OCI-LY7 (cell line): ENCODE results near the gene NDUFS3. TPM values are rescaled to one million over a fixed set of nuclear protein-coding genes. Genes with fewer than 3 reads are reported as not detected.
A peak's percentile ranks its signal among the peaks of the same experiment; 100 is the strongest.

Source experiments
- BruUV-seq: library from RNA; stranded (reverse); fragments of 400-500 nt; replicated peaks from 2 replicates; lab custom pipeline; 2021; lab: Mats Ljungman, UMichigan
- CTCF ChIA-PET: fragments of 300-600 bp; sonication (Branson Sonifier 250); formaldehyde crosslinking; loops from one replicate; lab custom pipeline; 2022; ENCODE audit warnings: antibody characterized with exemption; ENCODE audit not compliant: unreplicated experiment; lab: Charles Lee
- POLR2A ChIA-PET: fragments of 300-600 bp; sonication (Branson Sonifier 250); formaldehyde crosslinking; loops from one replicate; lab custom pipeline; 2022; ENCODE audit warnings: antibody characterized with exemption; lab: Charles Lee
- DNase-seq: peaks from one replicate; pipeline ENCODE4 v3.0.0-alpha.2; 2015; ENCODE audit warnings: low spot score
- H2AFZ ChIP-seq: fragments of 200-600 bp; sonication (generic), shearing (Covaris generic); 2 replicates; pipeline ENCODE4 v1.6.1; 2014; ENCODE audit warnings: mild to moderate bottlenecking, antibody characterized with exemption, low read length, moderate library complexity
- H3K27ac ChIP-seq: fragments of 200-600 bp; sonication (generic); 2 replicates; pipeline ENCODE4 v1.5.1; 2014; ENCODE audit warnings: mixed run types, low read depth, mild to moderate bottlenecking, moderate library complexity, low read length, inconsistent platforms; ENCODE audit not compliant: poor library complexity, severe bottlenecking
- H3K36me3 ChIP-seq: fragments of 200-600 bp; sonication (generic); 2 replicates; pipeline ENCODE4 v1.6.1; 2014; ENCODE audit warnings: mild to moderate bottlenecking, antibody characterized with exemption, low read length, moderate library complexity, mixed read lengths; ENCODE audit not compliant: insufficient read depth
- H3K4me1 ChIP-seq: fragments of 200-600 bp; sonication (generic); 2 replicates; pipeline ENCODE4 v1.5.1; 2014; ENCODE audit warnings: mild to moderate bottlenecking, low read length; ENCODE audit not compliant: insufficient read depth, poor library complexity, severe bottlenecking
- H3K4me2 ChIP-seq: fragments of 200-600 bp; sonication (generic); 2 replicates; pipeline ENCODE4 v1.6.1; 2014; ENCODE audit warnings: mild to moderate bottlenecking, low read length
- H3K4me3 ChIP-seq: fragments of 200-600 bp; sonication (generic); 2 replicates; pipeline ENCODE4 v1.5.1; 2014; ENCODE audit warnings: mild to moderate bottlenecking, low read depth, low read length; ENCODE audit not compliant: poor library complexity, severe bottlenecking
- H3K79me2 ChIP-seq: fragments of 200-600 bp; sonication (generic); 2 replicates; pipeline ENCODE4 v1.6.1; 2016; ENCODE audit warnings: low read depth, mild to moderate bottlenecking, low read length, moderate library complexity, mixed read lengths; ENCODE audit not compliant: insufficient read depth
- H3K9me2 ChIP-seq: fragments of 200-600 bp; sonication (generic); 2 replicates; pipeline ENCODE4 v1.6.1; 2016; ENCODE audit warnings: mild to moderate bottlenecking, low read length, mixed read lengths; ENCODE audit not compliant: insufficient read depth
- H3K9me3 ChIP-seq: fragments of 200-600 bp; sonication (generic); 2 replicates; pipeline ENCODE4 v1.6.1; 2014; ENCODE audit warnings: mild to moderate bottlenecking, mixed run types, low read length, mixed read lengths
- H4K20me1 ChIP-seq: fragments of 200-600 bp; sonication (generic); 2 replicates; pipeline ENCODE4 v1.6.1; 2014; ENCODE audit warnings: mild to moderate bottlenecking, antibody characterized with exemption, low read length, moderate library complexity, mixed read lengths; ENCODE audit not compliant: insufficient read depth
- CTCF ChIP-seq: fragments of 200-600 bp; sonication (generic); conservative IDR thresholded peaks from 2 replicates; pipeline ENCODE4 v1.5.1; 2014; ENCODE audit warnings: mild to moderate bottlenecking, antibody characterized with exemption, low read length, moderate library complexity, mixed read lengths
- EZH2phosphoT487 ChIP-seq: fragments of 200-600 bp; sonication (generic); IDR thresholded peaks from 2 replicates; pipeline ENCODE4 v1.6.1; 2018; ENCODE audit warnings: low read depth, borderline replicate concordance, mild to moderate bottlenecking, mixed run types, antibody characterized with exemption, low read length, moderate library complexity, mixed read lengths
- intact Hi-C: fragments of 100-400 bp; cut with micrococcal nuclease; formaldehyde crosslinking; loops from one replicate; pipeline ENCODE4 v1.10.0; 2022; ENCODE audit not compliant: unreplicated experiment
- total RNA-seq, 2 experiments: library from RNA; depleted of rRNA in 1 of 2; stranded (reverse); fragments of >200 nt in 1 of 2; shearing (Covaris generic) in 1 of 2; gene quantifications; 2 replicates each; pipeline ENCODE4 v1.2.3, GENCODE V29; 2014 to 2022

NDUFS3 gene
- total RNA-seq, 2 experiments from 2014 or later: 73.9 to 135 TPM

GRCh38 chr11:47577460-47578041, 1.3 kb upstream of the NDUFS3 start:
- H3K4me2 ChIP-seq: peak overlapping the region; percentile 95
- DNase-seq: no peak
- intact Hi-C loops: loop anchor here (2.0 to 10.0 kb wide), 2 partner anchors 65 to 137 kb away; partner anchors contain the start of genes AGBL2 and MTCH2
- H3K79me2 ChIP-seq: peaks cover 43% of the 10 kb centered on the region
- H4K20me1 ChIP-seq: no peaks in the 10 kb centered on the region
- peak overlapping the region; percentile 85 for H3K4me3 ChIP-seq
- no peak for TF ChIP-seq CTCF
- no peak for TF ChIP-seq EZH2phosphoT487
- peaks cover 21% of the 10 kb centered on the region for H3K4me1 ChIP-seq
- POLR2A ChIA-PET: interaction anchor here (0.6 to 4.4 kb wide), 6 partner anchors 7 to 25 kb away, joined by 4 to 13 read pairs (median 10); partner anchors contain the start of gene CELF1
- CTCF ChIA-PET: interaction anchor here (0.6 kb wide), 1 partner anchor 24 kb away, joined by 3 read pairs; no protein-coding TSS in a partner anchor
- no peaks in the 10 kb centered on the region for H3K9me3 ChIP-seq
- BruUV-seq: no TSS peak
- peaks cover 73% of the 10 kb centered on the region for H3K36me3 ChIP-seq
- no peak overlapping the region for H2AFZ ChIP-seq
- no peak overlapping the region for H3K27ac ChIP-seq
- no peaks in the 10 kb centered on the region for H3K9me2 ChIP-seq

- intact Hi-C loops: no loop called here
- H2AFZ ChIP-seq: no peak overlapping the region
- no peaks in the 10 kb centered on the region for H4K20me1 ChIP-seq
- no peak overlapping the region for H3K27ac ChIP-seq
- no peak overlapping the region for H3K4me2 ChIP-seq
- no peaks in the 10 kb centered on the region for H3K9me2 ChIP-seq
- no peak overlapping the region for H3K4me3 ChIP-seq
- no peaks in the 10 kb centered on the region for H3K9me3 ChIP-seq
- TF ChIP-seq CTCF: no peak
- H3K36me3 ChIP-seq: peaks cover 63% of the 10 kb centered on the region
- POLR2A ChIA-PET: no interaction called here
- BruUV-seq: no TSS peak
- H3K79me2 ChIP-seq: peaks cover 25% of the 10 kb centered on the region
- DNase-seq: no peak
- peaks cover 9% of the 10 kb centered on the region for H3K4me1 ChIP-seq
- CTCF ChIA-PET: no interaction called here
These were observed 5.0 kb downstream of the NDUFS3 start for GRCh38 chr11:47583844-47584243.

- Histone ChIP-seq H3K27ac (no peak within 1 kb of the TSS), H3K9me3 (no peaks in the 10 kb centered on the region), H3K79me2 (peaks cover 4% of the 10 kb centered on the region; the same call in 1 of the 2 replicates), H3K4me1 (no peaks in the 10 kb centered on the region), H4K20me1 (no peaks in the 10 kb centered on the region), H3K4me3 (no peak within 1 kb of the TSS), H3K36me3 (peaks cover 51% of the 10 kb centered on the region), H3K4me2 (no peak within 1 kb of the TSS), H3K9me2 (no peaks in the 10 kb centered on the region), H2AFZ (no peak within 1 kb of the TSS)
- BruUV-seq: no TSS peak
- POLR2A ChIA-PET: interaction anchor here (0.8 to 1.2 kb wide), 2 partner anchors 27 to 34 kb away, joined by 4 to 5 read pairs; no protein-coding TSS in a partner anchor
- CTCF ChIA-PET: no interaction called here
- intact Hi-C loops: no loop called here
- no peak for DNase-seq
- no peak for TF ChIP-seq CTCF
- no peak for TF ChIP-seq EZH2phosphoT487
These were observed 7.4 kb downstream of the NDUFS3 start, which contains the start of gene FAM180B for GRCh38 chr11:47586098-47586855. FAM180B (plus strand) TSS chr11:47586678; CDS start chr11:47586769, 91 bp downstream.
